Liver (tissue), 9 donors: ENCODE results near the gene TEKTIP1. TPM values are rescaled to one million over a fixed set of nuclear protein-coding genes. Genes with fewer than 3 reads are reported as not detected.

Experiments
- DNase-seq: peaks from one replicate; pipeline ENCODE4 v3.0.0-alpha.2; 2017; ENCODE audit warnings: low spot score
- H3K27ac ChIP-seq, 2 donors: one replicate each; pipeline ENCODE4 v1.7.0; 2013; ENCODE audit warnings: inconsistent platforms in 2 of 2, low read length in 2 of 2, control low read depth in 1 of 2, low read depth in 1 of 2, mild to moderate bottlenecking in 1 of 2
- H3K27me3 ChIP-seq, 4 donors: one replicate each; pipeline versions ENCODE4 v1.6.1 to v1.7.0; 2013; ENCODE audit warnings: low read length in 3 of 4, inconsistent platforms in 1 of 4, mild to moderate bottlenecking in 1 of 4, moderate library complexity in 1 of 4; ENCODE audit not compliant: control insufficient read depth in 4 of 4, insufficient read depth in 4 of 4
- H3K36me3 ChIP-seq, 4 donors: one replicate each; pipeline versions ENCODE4 v1.6.1 to v1.7.0; 2013; ENCODE audit warnings: low read length in 3 of 4, mild to moderate bottlenecking in 3 of 4, low read depth in 1 of 4, moderate library complexity in 1 of 4; ENCODE audit not compliant: control insufficient read depth in 4 of 4, insufficient read depth in 3 of 4
- H3K4me1 ChIP-seq, 4 donors: one replicate each; pipeline versions ENCODE4 v1.6.1 to v1.7.0; 2013; ENCODE audit warnings: low read length in 3 of 4, mild to moderate bottlenecking in 3 of 4, moderate library complexity in 1 of 4; ENCODE audit not compliant: control insufficient read depth in 4 of 4, insufficient read depth in 4 of 4
- H3K4me3 ChIP-seq, 3 donors: one replicate each; pipeline versions ENCODE4 v1.6.1 to v1.7.0; 2013; ENCODE audit warnings: low read length in 3 of 3, control low read depth in 1 of 3, low read depth in 1 of 3, mild to moderate bottlenecking in 1 of 3
- H3K9ac ChIP-seq, 2 donors: one replicate each; pipeline ENCODE4 v1.7.0; 2013; ENCODE audit warnings: low read length in 2 of 2, mild to moderate bottlenecking in 2 of 2, moderate library complexity in 2 of 2, control low read depth in 1 of 2, low read depth in 1 of 2
- H3K9me3 ChIP-seq, 4 donors: one replicate each; pipeline versions ENCODE4 v1.6.1 to v1.7.0; 2013; ENCODE audit warnings: low read length in 3 of 4; ENCODE audit not compliant: control insufficient read depth in 4 of 4
- CTCF ChIP-seq: fragments of 150-350 bp; IDR thresholded peaks from 2 replicates; pipeline ENCODE4 v1.5.1; 2017; ENCODE audit warnings: improper control_type of control experiment, low read depth, low read length; ENCODE audit not compliant: missing input control
- EGR1 ChIP-seq, 2 donors: IDR thresholded peaks; 2 replicates each; pipeline ENCODE4 v1.6.1; 2016 to 2018; ENCODE audit warnings: antibody characterized with exemption in 2 of 2, low read depth in 2 of 2
- FOXA1 ChIP-seq: IDR thresholded peaks from 2 replicates; pipeline ENCODE4 v1.6.1; 2016; ENCODE audit warnings: antibody characterized with exemption
- GABPA ChIP-seq, 2 donors: IDR thresholded peaks in 1 of 2; conservative IDR thresholded peaks in 1 of 2; 2 replicates each; pipeline ENCODE4 v1.6.1; 2016; ENCODE audit warnings: antibody characterized with exemption in 2 of 2, mild to moderate bottlenecking in 1 of 2, moderate library complexity in 1 of 2
- HNF4A ChIP-seq, 2 donors: conservative IDR thresholded peaks; 2 replicates each; pipeline ENCODE4 v1.6.1; 2016; ENCODE audit warnings: antibody characterized with exemption in 2 of 2, mild to moderate bottlenecking in 2 of 2
- HNF4G ChIP-seq: IDR thresholded peaks from 2 replicates; pipeline ENCODE4 v1.6.1; 2016; ENCODE audit warnings: antibody characterized with exemption
- JUND ChIP-seq, 2 donors: IDR thresholded peaks; 2 replicates each; pipeline ENCODE4 v1.6.1; 2016; ENCODE audit warnings: antibody characterized with exemption in 2 of 2
- MAX ChIP-seq: IDR thresholded peaks from 2 replicates; pipeline ENCODE4 v1.6.1; 2016; ENCODE audit warnings: antibody characterized with exemption
- NR2F2 ChIP-seq: IDR thresholded peaks from 2 replicates; pipeline ENCODE4 v1.6.1; 2016; ENCODE audit warnings: antibody characterized with exemption
- RAD21 ChIP-seq, 2 donors: IDR thresholded peaks; 2 replicates each; pipeline ENCODE4 v1.6.1; 2016; ENCODE audit warnings: antibody characterized with exemption in 2 of 2, mild to moderate bottlenecking in 2 of 2
- RXRA ChIP-seq, 2 donors: IDR thresholded peaks; 2 replicates each; pipeline ENCODE4 v1.6.1; 2017 to 2018; ENCODE audit warnings: antibody characterized with exemption in 2 of 2, mild to moderate bottlenecking in 1 of 2
- SP1 ChIP-seq: IDR thresholded peaks from 2 replicates; pipeline ENCODE4 v1.6.1; 2018; ENCODE audit warnings: antibody characterized with exemption, mild to moderate bottlenecking
- TAF1 ChIP-seq: conservative IDR thresholded peaks from 2 replicates; pipeline ENCODE4 v1.6.1; 2016; ENCODE audit warnings: antibody characterized with exemption, mild to moderate bottlenecking
- YY1 ChIP-seq: IDR thresholded peaks from 2 replicates; pipeline ENCODE4 v1.6.1; 2016; ENCODE audit warnings: antibody characterized with exemption, mild to moderate bottlenecking
- WGBS: extraction: QIAGEN DNeasy Blood & Tissue Kit; methylation state at CpG from one replicate; pipeline ENCODE4 v1.1.7; 2013; 5-methylcytosine and 5-hydroxymethylcytosine counted together
- polyA plus RNA-seq, 2 donors: library from polyadenylated mRNA; stranded (reverse) in 1 of 2; unstranded in 1 of 2; fragments of 200-250 nt in 1 of 2; fragments of >200 nt in 1 of 2; fragmentation: Nextera tagmentation in 1 of 2; extraction: Ambion mirVana in 1 of 2; gene quantifications; one replicate each; pipeline versions ENCODE4 v1.2.1 to v1.2.3, GENCODE V29; 2013 to 2015
- total RNA-seq, 2 donors: library from RNA; depleted of rRNA; stranded (reverse); fragments of >200 nt; gene quantifications; one replicate each; pipeline ENCODE4 v1.2.3, GENCODE V29; 2014
- TF ChIP-seq, protein P1 (sequence below): IDR thresholded peaks from 2 replicates; pipeline ENCODE4 v1.6.1; 2016; ENCODE audit warnings: antibody characterized with exemption
- TF ChIP-seq, protein P2 (sequence below): IDR thresholded peaks from 2 replicates; pipeline ENCODE4 v1.6.1; 2016; ENCODE audit warnings: antibody characterized with exemption
- TF ChIP-seq, protein P3 (sequence below): IDR thresholded peaks from 2 replicates; pipeline ENCODE4 v1.6.1; 2016; ENCODE audit warnings: antibody characterized with exemption, mild to moderate bottlenecking
- donor health status: healthy.
- donor health status: healthy.
- donor health status: healthy.
- donor health status: healthy.
- donor health status: healthy.

The TEKTIP1 gene
- total and polyA plus RNA-seq, 4 donors, result 0.17 TPM; not detected in 3

DNA sequence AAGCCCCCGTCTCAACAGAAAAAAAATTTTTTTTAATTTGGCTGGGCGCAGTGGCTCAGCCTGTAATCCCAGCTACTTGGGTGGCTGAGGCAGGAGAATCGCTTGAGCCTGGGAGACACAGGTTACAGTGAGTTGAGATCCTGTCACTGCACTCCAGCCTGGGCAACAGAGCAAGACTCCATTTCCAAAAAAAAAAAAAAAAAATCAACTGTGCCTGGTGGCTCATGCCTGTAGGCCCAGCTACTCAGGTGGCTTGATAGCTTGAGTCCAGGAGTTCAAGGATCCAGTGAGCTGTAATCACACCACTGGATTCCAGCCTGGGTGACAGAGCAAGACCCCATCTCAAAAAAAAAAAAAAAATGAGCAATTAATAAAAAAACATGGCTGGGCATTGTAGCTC, 37.2 kb upstream of the TEKTIP1 start:
- H3K36me3 ChIP-seq, result peaks cover 0 to 1% (median 0%) of the 10 kb centered on the region in 4 donors
- 94% methylated on average over 3 of the region's 3 CpGs for WGBS
- no peak overlapping the region for H3K27ac ChIP-seq
- H3K9me3 ChIP-seq, result no peaks in the 10 kb centered on the region
- no peak for DNase-seq
- H3K4me3 ChIP-seq, result no peak overlapping the region
- H3K27me3 ChIP-seq, result no peaks in the 10 kb centered on the region
- TF ChIP-seq, protein P1, sequence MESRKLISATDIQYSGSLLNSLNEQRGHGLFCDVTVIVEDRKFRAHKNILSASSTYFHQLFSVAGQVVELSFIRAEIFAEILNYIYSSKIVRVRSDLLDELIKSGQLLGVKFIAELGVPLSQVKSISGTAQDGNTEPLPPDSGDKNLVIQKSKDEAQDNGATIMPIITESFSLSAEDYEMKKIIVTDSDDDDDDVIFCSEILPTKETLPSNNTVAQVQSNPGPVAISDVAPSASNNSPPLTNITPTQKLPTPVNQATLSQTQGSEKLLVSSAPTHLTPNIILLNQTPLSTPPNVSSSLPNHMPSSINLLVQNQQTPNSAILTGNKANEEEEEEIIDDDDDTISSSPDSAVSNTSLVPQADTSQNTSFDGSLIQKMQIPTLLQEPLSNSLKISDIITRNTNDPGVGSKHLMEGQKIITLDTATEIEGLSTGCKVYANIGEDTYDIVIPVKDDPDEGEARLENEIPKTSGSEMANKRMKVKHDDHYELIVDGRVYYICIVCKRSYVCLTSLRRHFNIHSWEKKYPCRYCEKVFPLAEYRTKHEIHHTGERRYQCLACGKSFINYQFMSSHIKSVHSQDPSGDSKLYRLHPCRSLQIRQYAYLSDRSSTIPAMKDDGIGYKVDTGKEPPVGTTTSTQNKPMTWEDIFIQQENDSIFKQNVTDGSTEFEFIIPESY, result no peak
- TF ChIP-seq JUND (IDR thresholded peaks at IDR 0.05) (no peak), FOXA1 (no peak), SP1 (no peak), NR2F2 (no peak), CTCF (no peak), RXRA (IDR thresholded peaks at IDR 0.05) (no peak), HNF4G (no peak), EGR1 (IDR thresholded peaks at IDR 0.05; ENCODE audit: low read depth in 2 of 2) (no peak), RAD21 (IDR thresholded peaks at IDR 0.05) (no peak), HNF4A (conservative IDR thresholded peaks at IDR 0.05) (no peak), TAF1 (no peak), YY1 (no peak)
- TF ChIP-seq, protein P2, sequence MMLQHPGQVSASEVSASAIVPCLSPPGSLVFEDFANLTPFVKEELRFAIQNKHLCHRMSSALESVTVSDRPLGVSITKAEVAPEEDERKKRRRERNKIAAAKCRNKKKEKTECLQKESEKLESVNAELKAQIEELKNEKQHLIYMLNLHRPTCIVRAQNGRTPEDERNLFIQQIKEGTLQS, result no peak
- TF ChIP-seq, protein P3, sequence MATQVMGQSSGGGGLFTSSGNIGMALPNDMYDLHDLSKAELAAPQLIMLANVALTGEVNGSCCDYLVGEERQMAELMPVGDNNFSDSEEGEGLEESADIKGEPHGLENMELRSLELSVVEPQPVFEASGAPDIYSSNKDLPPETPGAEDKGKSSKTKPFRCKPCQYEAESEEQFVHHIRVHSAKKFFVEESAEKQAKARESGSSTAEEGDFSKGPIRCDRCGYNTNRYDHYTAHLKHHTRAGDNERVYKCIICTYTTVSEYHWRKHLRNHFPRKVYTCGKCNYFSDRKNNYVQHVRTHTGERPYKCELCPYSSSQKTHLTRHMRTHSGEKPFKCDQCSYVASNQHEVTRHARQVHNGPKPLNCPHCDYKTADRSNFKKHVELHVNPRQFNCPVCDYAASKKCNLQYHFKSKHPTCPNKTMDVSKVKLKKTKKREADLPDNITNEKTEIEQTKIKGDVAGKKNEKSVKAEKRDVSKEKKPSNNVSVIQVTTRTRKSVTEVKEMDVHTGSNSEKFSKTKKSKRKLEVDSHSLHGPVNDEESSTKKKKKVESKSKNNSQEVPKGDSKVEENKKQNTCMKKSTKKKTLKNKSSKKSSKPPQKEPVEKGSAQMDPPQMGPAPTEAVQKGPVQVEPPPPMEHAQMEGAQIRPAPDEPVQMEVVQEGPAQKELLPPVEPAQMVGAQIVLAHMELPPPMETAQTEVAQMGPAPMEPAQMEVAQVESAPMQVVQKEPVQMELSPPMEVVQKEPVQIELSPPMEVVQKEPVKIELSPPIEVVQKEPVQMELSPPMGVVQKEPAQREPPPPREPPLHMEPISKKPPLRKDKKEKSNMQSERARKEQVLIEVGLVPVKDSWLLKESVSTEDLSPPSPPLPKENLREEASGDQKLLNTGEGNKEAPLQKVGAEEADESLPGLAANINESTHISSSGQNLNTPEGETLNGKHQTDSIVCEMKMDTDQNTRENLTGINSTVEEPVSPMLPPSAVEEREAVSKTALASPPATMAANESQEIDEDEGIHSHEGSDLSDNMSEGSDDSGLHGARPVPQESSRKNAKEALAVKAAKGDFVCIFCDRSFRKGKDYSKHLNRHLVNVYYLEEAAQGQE, result no peak
- H3K4me1 ChIP-seq, result peaks cover 5 to 26% (median 18%) of the 10 kb centered on the region in 4 donors
- H3K9ac ChIP-seq, result no peak overlapping the region

GRCh38 chr19:3503036-3503572, 35.9 kb upstream of the TEKTIP1 start:
- Histone ChIP-seq H3K27me3 (no peaks in the 10 kb centered on the region), H3K27ac (no peak overlapping the region)

More at GRCh38 chr19:3503036-3503572, 35.9 kb upstream of the TEKTIP1 start:
- peak; percentile 68 for DNase-seq
- Histone ChIP-seq H3K4me1 (peaks cover 6 to 36% (median 26%) of the 10 kb centered on the region in 4 donors), H3K36me3 (no peaks in the 10 kb centered on the region), H3K9me3 (no peaks in the 10 kb centered on the region), H3K4me3 (no peak overlapping the region), H3K9ac (no peak overlapping the region)
- WGBS, result 72% methylated on average over 13 of the region's 13 CpGs
- TF ChIP-seq TAF1 (no peak), CTCF (no peak), EGR1 (IDR thresholded peaks at IDR 0.05; ENCODE audit: low read depth in 2 of 2) (no peak), RXRA (IDR thresholded peaks at IDR 0.05) (no peak), MAX (no peak), NR2F2 (no peak), GABPA (IDR thresholded peaks at IDR 0.05 in 1 of 2, conservative IDR thresholded peaks at IDR 0.05 in 1 of 2) (no peak)
- TF ChIP-seq, protein P3, result no peak
